Measurements from ENCODE around the gene PRDX1.
"Not testable (repeated sequence)": the region's sequence is repeated elsewhere in the genome, so short reads cannot be mapped to it uniquely, and the experiment has no call there.

PRDX1 gene

DNA sequence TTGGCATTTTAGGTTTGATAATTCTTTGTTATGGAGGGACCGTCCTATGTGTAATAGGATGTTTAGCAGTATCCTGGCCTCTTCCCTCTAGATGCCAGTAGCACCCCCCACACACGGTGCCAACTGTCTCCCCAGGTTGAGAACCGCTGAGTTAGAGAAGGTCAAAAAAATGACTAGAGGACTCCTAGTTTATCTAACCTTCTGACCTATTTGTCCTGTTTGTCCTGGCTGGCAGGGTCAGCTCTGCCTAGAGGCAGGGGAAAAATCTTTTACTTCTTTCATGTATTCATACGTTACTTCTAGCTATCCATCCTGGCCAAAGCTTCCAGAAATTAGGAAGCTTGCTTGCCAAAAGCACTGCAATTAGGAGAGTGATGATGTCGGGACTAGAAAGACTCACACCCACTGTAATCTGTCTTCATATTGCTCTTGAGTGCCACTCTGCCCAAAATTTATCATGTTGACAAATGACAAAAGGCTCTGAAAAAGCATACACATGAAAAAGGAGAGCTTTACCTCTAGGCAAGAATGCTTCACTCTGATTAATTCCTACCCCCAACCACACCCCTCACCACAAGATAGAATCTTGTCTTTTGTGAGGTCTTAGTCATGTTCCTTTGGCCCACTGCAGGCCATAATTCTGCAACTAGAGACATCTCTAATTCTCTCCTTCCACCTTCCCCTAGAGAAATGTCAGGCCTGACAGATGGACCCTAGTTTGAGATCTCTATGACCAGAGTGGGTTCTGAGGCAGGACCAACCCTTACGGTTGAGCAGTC, 14.5 kb upstream of the PRDX1 start:
- no peak for DNase-seq

DNA sequence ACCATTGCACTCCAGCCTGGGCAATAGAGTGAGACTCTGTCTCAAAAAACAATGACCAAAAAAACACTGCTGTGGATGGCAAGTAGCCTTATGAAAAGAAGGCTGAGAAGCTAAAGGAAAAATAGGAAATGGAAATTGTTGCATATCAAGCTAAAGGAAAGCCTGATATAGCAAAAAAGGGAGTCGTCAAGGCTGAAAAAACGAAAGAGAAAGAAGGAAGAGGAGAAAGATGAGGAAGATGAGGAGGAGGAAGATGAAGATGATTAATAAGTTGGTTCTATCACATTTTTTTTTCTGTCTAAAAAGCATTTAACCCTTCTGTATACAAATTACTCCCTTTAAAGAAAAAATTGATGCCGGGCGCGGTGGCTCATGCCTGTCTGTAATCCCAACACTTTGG, 10.2 kb upstream of the PRDX1 start:
- no peak for DNase-seq

DNA sequence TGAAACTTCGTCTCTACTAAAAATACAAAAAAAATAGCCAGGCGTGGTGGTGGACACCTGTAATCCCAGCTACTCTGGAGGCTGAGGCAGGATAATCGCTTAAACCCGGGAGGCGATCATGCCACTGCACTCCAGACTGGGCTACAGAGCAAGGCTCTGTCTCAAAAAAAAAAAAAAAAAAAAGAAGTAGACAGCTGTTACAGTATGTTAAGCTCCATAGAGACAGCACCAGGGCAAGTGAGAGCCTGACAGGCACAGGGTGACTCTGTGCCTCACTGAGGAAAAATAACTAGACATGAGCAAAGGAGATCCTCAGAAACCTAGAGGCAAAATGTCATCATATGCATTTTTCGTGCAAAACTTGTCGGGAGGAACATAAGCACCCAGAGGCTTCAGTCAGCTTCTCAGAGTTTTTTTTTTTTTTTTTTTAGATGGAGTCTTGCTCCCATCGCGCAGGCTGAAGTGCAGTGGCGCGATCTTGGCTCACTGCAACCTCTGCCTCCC, 9.0 kb upstream of the PRDX1 start:
- DNase-seq = no peak

DNA sequence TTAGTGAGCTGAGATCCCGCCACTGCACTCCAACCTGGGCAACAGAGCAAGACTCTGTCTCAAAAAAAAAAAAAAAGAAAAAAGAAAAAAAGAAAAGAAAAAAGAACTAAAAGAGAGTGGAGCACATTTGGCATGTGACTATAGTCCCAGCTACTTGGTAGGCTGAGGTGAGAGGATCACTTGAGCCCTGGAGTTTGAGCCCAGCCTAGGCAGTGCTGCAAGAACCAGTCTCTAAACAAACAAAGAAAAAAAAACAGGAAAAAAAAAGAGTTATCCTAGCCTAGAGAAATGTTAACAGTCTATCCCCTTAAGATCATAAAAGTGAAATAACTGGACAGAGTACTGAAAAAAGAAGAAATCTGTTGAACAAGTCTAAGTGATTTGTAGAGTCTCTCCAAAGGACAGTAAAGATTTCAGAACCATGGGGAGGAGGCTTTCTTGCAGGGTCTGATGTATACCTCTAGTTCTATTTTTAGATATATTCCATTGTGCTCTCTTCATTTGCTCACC, 4.5 kb upstream of the PRDX1 start:
- no peak for DNase-seq

DNA sequence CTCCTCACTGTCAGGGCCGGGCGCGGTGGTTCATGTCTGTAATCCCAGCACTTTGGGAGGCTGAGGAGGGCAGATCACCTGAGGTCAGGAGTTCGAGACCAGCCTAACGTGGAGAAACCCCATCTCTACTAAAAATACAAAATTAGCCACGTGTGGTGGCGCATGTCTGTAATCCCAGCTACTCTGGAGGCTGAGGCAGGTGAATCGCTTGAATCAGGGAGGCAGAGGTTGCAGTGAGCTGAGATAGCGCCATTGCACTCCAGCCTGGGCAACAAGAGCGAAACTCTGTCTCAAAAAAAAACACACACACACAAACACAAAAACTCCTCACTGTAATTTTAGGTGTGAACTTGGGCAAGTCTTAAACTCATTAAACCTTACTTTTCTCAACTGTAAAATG, 2.3 kb upstream of the PRDX1 start:
- DNase-seq = not testable (repeated sequence)

DNA sequence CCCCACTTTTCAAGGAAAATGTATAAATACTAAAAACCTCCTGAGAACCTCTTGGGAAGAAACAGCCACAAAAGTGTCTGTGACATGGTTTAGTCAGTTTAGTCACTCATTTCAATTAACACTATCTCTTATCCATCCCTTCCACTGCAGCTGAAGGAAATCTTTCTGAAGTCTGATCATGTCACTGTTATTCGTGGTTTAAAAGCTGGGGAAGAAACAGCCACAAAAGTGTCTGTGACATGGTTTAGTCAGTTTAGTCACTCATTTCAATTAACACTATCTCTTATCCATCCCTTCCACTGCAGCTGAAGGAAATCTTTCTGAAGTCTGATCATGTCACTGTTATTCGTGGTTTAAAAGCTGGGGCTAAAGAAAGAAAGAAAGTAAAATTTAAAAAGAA, 1.8 kb upstream of the PRDX1 start:
- DNase-seq = not testable (repeated sequence)

DNA sequence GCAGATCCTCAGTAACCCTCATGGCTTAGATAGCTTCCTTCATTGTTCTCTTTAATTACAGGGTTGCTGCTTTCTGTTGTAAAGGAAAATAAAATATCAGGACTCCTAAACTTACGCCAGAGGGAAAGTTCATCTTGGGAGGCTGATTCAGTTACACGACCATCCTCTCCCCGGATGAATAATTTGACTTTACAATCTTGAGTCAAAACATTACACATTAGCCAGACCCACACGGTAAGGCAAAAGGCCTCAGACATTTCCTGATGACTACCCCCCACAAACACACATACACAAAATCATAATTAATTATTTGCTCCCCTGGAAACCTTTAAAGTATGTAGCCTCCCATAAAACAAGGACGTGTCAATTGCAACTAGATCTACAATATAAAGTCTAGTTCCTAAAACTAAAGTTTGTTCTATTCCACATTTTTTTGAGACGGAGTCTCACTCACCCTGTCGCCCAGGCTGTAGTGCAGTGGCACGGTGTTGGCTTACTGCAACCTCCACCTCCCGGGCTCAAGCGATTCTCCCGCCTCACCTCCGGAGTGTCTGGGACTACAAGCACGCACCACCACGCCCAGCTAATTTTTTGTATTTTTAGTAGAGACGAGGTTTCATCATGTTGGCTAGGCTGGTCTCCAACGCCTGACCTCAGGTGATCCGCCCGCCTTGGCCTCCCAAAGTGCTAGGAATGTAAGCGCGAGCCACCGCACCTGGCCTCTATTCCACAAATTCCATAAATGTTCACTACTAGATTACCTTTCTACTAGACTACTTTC, 830 bp upstream of the PRDX1 start:
- no peak for DNase-seq

DNA sequence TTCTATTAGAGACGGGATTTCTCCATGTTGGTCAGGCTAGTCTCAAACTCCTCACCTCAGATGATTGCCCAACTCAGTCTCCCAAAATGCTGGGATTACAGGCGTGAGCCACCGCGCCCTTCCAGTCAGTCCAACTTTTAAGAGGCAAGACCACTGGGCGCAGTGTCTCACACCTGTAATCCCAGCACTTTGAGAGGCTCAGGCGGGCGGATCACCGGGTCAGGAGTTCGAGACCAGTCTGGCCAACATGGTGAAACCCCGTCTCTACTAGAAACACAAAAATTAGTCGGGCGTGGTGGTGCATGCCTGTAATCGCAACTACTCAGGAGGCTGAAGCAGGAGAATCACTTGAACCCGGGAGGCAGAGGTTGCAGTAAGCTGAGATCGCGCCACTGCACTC, 1.9 kb downstream of the PRDX1 start:
- DNase-seq = not testable (repeated sequence)

DNA sequence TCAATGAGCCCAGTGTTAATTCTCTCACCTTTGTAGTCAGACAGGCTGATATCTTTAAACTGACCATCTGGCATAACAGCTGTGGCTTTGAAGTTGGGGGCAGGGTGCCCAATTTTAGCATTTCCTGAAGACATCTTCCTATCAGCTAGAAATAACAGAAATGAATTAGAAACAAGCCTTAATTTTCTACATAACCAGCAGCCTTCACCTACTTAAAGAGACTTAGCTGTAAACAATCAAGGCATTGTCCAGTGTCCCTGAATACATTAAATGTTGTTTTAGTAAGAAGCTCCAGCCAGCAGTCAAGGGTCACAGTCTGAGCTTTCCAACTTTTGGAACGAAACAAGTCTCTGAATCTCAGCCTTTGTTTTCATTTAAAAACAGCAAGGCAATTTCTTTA, 2.8 kb downstream of the PRDX1 start:
- no peak for DNase-seq

DNA sequence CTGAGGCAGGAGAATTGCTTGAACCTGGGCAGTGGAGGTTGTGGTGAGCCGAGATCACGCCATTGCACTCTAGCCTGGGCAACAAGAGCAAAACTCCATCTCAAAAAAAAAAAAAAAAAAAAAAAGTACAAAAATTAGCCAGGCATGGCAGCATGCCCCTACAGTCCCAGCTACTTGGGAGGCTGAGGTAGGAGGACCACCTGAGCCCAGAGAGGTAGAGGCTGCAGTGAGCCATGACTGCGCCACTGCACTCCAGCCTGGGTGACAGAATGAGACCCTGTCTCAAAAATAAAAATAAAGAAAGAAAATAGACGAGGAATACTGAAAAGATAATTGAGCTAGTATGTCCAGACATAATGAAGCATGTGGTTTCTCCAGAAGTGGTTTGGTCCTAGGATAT, 3.3 kb downstream of the PRDX1 start:
- not testable (repeated sequence) for DNase-seq

DNA sequence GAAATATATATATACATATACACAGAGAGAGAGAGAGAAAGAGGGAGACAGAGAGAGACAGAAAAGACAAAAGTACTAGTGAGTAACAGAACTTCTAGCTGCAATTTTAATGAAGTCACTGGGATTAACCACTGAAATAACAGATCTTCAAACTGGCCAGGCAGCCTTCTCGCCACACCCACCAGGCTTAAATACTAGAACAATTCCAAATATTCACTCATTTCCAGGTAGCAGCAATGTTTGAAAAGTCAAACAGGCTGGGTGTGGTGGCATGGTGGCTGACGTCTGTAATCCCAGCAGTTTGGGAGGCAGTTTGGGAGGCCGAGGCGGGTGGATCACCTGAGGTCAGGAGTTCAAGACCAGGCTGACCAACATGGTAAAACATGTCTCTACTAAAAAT, 5.2 kb downstream of the PRDX1 start:
- no peak for DNase-seq

DNA sequence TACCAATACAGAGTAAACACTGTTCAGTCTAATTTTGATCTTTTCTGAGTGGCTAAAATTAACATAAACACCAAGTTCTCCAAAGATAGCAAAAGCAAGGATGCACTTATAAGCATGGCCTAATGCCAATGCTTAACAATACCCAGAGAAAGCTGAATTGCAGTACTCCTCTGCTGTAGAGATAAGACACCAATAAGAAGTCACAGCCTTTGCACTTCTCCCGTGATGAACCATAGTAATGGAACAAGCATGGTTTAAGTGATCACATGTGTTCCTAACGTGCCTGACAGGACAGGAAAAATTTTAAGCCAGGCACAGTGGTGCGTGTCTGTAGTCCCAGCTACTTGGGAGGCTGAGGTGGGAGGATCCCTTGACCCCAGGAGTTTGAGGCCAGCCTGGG, 5.6 kb downstream of the PRDX1 start:
- no peak for DNase-seq

DNA sequence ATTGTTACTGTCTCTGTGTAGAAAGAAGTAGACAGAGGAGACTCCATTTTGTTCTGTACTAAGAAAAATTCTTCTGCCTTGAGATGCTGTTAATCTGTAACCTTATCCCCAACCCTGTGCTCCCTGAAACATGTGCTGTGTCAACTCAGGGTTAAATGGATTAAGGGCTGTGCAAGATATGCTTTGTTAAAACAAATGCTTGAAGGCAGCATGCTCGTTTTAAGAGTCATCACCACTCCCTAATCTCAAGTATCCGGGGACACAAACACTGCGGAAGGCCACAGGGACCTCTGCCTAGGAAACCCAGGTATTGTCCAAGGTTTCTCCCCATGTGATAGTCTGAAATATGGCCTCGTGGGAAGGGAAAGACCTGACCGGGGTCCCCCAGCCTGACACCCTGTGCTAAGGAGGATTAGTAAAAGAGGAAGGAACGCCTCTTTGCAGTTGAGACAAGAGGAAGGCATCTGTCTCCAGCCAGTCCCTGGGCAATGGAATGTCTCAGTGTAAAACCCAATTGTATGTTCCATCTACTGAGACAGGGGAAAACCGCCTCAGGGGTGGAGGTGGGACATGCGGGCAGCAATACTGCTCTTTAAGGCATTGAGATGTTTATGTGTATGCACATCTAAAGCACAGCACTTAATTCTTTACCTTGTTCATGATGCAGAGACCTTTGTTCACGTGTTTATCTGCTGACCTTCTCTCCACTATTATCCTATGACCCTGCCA, 8.0 kb downstream of the PRDX1 start:
- not testable (repeated sequence) for DNase-seq

DNA sequence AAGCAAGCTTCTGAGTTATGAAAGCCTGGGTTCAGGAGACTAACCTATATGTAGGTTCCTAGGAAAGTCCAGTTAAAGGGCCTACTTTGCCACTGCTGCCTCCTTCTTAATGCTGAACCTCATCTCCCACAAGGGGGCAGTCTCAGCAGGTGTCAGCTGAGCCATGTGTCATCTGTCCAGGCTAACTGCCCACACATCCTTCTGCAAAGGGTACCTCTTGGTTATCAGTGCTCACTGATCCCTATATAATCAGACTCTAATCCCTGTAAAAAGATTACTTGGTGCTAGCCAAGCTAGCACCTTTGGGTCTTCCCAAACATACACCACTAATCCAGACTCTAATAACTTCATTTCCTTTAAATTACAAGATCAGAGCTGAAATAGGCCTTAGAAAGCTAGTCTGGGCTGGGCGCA, 9.0 kb downstream of the PRDX1 start:
- peak; percentile 51 for DNase-seq

DNA sequence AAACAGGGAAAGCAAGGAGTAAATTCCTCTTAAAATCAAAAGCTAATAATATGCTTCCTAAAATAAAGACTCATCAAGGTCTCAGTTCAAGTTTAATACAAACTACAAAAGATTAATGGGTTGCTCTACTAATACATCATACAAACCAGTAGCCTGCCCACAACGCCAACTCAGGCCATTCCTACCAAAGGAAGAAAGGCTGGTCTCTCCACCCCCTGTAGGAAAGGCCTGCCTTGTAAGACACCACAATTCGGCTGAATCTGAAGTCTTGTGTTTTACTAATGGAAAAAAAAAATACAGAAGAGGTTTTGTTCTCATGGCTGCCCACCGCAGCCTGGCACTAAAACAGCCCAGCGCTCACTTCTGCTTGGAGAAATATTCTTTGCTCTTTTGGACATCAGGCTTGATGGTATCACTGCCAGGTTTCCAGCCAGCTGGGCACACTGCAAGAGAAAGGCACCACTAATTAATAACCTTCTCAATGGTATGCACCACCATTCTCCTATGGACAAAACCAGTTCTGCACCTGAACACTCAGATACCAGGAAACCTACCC, 10.6 kb downstream of the PRDX1 start:
- no peak for DNase-seq

DNA sequence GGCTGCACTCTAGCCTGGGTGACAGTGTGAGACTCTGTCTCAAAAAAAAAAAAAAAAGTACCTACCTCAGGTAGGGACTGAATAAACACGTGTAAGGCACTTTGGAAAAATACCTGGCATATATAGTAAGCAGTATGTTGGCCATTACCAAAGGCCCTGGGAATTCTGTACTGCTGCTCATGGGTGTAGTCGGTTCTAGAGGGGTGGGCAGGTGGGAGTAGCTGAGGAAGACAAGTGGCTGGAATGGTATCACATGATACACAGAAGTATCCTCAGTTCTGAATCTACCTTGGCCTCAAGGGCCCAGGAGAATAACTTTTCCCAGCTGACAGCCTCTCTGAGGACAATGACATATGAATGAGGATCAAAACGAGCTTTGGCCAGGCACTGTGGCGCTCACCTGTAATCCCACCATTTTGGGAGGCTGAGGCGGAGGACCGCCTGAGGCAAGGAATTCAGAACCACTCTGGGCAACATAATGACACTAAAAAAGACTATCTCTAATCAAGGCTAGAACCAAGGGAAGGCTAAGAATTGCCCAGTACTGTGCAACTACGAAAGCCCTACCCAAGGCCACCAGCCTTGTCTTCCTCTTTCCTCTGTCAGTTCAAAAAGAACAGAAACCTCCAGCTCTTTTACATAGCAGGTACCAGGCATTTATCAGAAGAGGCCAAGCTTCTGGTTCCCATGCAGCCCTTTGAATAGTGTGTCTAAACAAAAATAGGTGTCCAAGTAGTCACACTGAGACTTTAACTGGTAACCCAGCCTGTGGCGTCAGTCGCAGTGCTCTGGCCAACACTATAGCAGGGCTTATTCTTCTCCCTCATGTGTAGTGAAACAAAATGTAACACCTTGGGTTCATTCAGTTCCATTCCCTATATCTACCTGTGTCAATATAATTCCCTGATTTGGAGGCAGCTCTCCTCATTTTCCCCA, 11.4 kb downstream of the PRDX1 start:
- DNase-seq = no peak

DNA sequence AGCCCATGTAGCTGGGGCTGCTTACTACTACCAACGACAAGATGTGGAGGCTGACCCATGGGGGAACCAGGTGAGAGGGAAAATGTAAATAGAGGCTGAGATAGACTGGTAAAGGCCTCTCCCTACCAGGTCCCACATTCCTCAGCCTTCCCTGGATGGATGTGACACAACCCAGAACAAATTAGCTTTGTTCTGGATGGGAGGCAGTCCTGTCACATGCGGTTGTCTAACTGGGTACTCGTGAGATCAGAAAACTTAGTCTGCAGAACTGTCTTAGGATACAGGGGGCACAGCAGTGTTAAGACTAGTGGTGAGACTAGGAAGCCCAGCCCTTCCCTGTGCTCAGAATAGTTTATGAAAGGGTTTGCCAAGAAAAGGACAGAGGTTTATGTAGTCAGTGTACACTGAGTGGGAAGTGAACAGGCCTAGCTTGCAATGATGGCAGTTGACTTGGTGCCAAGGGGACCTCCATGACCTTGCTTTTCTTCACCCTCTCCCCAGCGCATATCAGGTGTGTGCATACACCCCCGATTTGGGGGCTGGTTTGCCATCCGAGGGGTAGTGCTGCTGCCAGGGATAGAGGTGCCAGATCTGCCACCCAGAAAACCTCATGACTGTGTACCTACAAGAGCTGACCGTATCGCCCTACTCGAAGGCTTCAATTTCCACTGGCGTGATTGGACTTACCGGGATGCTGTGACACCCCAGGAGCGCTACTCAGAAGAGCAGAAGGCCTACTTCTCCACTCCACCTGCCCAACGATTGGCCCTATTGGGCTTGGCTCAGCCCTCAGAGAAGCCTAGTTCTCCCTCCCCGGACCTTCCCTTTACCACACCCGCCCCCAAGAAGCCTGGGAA, 13.2 kb downstream of the PRDX1 start:
- no peak for DNase-seq

DNA sequence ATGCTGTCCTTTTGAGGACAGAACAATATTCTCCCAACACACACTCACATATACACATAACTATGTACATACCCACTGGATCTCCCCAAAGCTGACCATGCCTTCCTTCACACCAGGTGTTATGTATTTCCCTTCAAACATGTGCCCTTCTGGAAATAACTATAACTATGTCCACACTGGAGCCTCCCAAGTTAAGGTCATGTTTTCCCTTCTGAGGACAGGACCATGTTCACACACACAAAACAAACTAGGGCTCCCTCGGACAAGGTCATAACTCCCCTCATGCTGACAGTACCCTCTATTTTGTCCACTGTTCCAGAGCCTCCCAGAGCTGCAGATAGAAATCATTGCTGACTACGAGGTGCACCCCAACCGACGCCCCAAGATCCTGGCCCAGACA, 13.8 kb downstream of the PRDX1 start:
- no peak for DNase-seq

DNA sequence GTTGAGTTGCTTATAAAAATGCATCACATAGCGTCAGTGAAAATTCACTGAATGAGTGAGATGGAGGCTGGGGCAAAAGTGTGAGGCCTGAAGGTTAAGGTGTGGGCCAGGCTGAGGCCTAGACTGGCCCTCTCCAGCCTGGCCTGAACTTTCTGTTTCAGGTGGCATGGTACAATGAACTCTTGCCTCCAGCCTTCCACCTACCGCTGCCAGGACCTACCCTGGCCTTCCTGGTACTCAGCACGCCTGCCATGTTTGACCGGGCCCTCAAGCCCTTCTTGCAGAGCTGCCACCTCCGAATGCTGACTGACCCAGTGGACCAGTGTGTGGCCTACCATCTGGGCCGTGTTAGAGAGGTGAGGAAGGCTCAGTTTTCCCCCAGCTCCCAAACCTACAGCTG, 14.5 kb downstream of the PRDX1 start:
- DNase-seq = no peak

DNA sequence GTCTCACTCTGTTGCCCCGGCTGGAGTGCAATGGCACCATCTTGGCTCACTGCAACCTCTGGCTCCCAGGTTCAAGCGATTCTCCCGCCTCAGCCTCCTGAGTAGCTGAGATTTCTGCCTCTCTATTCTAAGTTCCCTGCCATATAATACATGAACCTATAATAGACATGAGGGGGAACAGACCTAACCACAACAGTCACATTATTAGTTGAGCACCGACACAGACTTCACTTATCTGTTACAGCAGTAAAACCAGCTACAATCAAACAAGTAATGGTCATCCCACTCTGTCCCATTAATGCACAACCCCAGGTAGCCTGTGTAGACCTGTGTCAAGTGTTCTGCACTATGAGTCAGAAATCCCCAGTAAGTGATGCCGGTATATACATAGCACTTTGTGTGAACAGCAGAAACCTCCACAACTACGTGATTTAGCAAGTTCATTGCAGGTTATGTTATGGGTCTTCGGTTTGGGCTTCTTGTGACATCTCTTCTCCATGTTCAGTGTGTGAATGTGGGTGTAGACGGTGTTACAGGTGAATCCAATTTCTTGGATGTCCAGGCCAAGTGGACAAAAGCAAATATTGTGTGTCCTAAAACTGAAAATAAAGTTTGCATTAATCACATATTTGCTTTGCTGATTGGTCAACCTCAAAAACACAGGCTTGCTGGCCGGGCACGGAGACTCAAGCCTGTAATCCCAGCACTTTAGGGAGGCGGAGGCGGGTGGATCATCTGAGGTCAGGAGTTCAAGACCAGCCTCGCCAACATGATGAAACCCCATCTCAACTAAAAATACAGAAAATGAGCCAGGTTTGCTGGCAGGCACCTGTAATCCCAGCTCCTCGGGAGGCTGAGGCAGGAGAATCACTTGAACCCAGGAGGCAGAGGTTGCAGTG, 18.0 kb downstream of the PRDX1 start:
- no peak for DNase-seq

Measured in activated CD4-positive, alpha-beta T cell treated with anti-CD3 and anti-CD28 coated beads, Interleukin-2, amount 50 U/mL, for 1 hour (primary cell).